Activated T-helper 2 cell treated with anti-CD3 and anti-CD28 coated beads, Interferon-gamma antibody, Interleukin-2, Interleukin-4, amounts not matched to agents 10 μg/mL and 5 μg/mL and 100 μg/mL, durations not matched to agents 14 hours and 24 hours and 36 hours (primary cell): Measurements from ENCODE around the gene GRID2IP. TPM values are rescaled to one million over a fixed set of nuclear protein-coding genes. Genes with fewer than 3 reads are reported as not detected.
A peak's percentile ranks its signal among the peaks of the same experiment; 100 is the strongest.
"Not testable (repeated sequence)": the region's sequence is repeated elsewhere in the genome, so short reads cannot be mapped to it uniquely, and the experiment has no call there.

ENCODE experiments used
- DNase-seq: peaks from one replicate; pipeline ENCODE4 v3.0.0; 2021; ENCODE audit warnings: low spot score
- H3K27ac Mint-ChIP-seq: one replicate; pipeline ENCODE4 v1.8.0; 2021; ENCODE audit warnings: mixed read lengths
- H3K27me3 Mint-ChIP-seq: one replicate; pipeline ENCODE4 v1.8.0; 2021; ENCODE audit warnings: low read depth, mixed read lengths
- H3K36me3 Mint-ChIP-seq: one replicate; pipeline ENCODE4 v1.8.0; 2021; ENCODE audit warnings: low read depth, mixed read lengths
- H3K4me1 Mint-ChIP-seq: one replicate; pipeline ENCODE4 v1.8.0; 2021; ENCODE audit warnings: low read depth, mixed read lengths
- H3K4me3 Mint-ChIP-seq: one replicate; pipeline ENCODE4 v1.8.0; 2021; ENCODE audit warnings: low read depth, mild to moderate bottlenecking, moderate library complexity, mixed read lengths
- H3K9me3 Mint-ChIP-seq: one replicate; pipeline ENCODE4 v1.8.0; 2021; ENCODE audit warnings: mixed read lengths
- intact Hi-C: fragments of 100-400 bp; cut with micrococcal nuclease; formaldehyde crosslinking; loops from one replicate; pipeline ENCODE4 v1.15.1; 2023
- total RNA-seq: library from RNA; stranded (reverse); gene quantifications from 2 replicates; pipeline ENCODE4 v1.2.3, GENCODE V29; 2022

GRID2IP gene
- 0.18 and 0.23 TPM in 2 replicates for total RNA-seq

DNA sequence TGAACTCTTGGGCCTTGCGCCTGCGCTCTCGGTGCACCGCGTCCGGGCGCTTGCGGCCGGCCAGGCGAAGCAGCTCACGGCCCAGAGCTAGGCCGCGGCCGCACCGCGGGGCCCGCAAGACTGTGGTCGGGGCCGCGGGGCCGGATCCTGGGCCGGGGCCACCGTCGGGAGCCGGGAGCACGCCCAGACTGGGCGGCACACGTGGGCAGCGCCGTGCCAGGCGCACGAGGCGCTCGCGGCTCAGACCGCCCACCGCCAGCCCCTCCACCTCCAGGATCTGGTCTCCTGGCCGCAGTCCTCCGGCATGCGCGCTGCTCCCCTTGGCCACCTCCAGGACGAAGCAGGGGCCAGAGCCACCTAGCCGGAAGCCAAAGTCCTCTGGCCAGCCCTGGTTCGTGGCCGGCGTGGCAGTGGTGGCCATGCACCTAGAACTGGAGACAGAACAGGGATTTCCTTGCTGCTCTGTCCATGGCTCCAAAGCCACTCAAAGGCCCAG lies at the start of gene GRID2IP:
TSS of gene GRID2IP (minus strand) at position 446 of the 496 bp plus-strand sequence. CDS start at position 421, 25 bp downstream.
- Mint-ChIP-seq H3K4me3 (no peak within 1 kb of the TSS), H3K9me3 (no peaks in the 10 kb centered on the region), H3K27me3 (no peaks in the 10 kb centered on the region), H3K4me1 (peaks cover 6% of the 10 kb centered on the region), H3K27ac (no peak within 1 kb of the TSS), H3K36me3 (no peaks in the 10 kb centered on the region)
- intact Hi-C loops = no loop called here
- DNase-seq = no peak

DNA sequence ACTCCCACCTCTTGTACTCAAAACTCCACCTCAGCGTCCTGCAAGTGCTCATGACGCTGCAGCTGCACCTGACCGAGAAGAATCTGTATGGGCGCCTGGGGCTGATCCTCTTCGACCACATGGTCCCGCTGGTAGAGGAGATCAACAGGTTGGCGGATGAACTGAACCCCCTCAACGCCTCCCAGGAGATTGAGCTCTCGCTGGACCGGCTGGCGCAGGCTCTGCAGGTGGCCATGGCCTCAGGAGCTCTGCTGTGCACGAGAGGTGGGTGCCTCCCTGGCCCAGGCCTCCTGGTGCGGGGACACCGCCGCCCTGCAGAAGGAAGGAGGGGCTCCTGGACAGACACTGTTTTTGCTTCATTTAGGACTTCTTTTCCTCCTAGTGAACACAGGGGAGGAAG lies 48.8 kb upstream of the GRID2IP start:
- H3K9me3 Mint-ChIP-seq = no peaks in the 10 kb centered on the region
- H3K4me3 Mint-ChIP-seq = no peak overlapping the region
- H3K4me1 Mint-ChIP-seq = no peaks in the 10 kb centered on the region
- H3K36me3 Mint-ChIP-seq = peaks cover 75% of the 10 kb centered on the region
- no peaks in the 10 kb centered on the region for H3K27me3 Mint-ChIP-seq
- intact Hi-C loops = no loop called here
- no peak overlapping the region for H3K27ac Mint-ChIP-seq
- no peak for DNase-seq

DNA sequence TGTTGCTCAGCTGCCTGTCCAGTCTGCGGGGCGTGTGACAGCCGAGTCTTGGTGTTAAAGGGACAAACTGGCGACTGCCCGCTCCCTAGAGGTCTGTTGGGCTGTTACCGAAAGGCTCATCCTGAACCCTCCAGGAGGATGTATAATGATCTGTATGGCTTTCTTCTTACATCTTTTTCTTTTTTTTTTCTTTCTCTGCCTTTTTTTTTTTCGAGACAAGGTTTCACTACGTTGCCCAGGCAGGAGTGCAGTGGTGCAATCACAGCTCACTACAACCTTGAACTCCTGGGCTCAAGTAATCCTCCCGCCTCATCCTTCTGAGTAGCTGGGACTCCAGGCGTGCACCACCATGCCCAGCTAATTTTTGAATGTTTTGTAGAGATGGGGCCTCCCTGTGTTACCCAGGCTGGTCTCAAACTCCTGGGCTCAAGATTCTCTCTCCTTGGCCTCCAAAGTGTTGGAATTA lies 39.4 kb upstream of the GRID2IP start:
- DNase-seq = no peak
- Mint-ChIP-seq H3K36me3 (peaks cover 64% of the 10 kb centered on the region), H3K27ac (peak overlapping the region; percentile 90), H3K4me1 (peaks cover 12% of the 10 kb centered on the region), H3K9me3 (no peaks in the 10 kb centered on the region), H3K27me3 (no peaks in the 10 kb centered on the region), H3K4me3 (peak overlapping the region; percentile 96)
- intact Hi-C loops = loop anchor here (1.0 to 5.0 kb wide), 3 partner anchors 13 to 267 kb away; partner anchors contain the start of genes ZDHHC4 and ZNF316

DNA sequence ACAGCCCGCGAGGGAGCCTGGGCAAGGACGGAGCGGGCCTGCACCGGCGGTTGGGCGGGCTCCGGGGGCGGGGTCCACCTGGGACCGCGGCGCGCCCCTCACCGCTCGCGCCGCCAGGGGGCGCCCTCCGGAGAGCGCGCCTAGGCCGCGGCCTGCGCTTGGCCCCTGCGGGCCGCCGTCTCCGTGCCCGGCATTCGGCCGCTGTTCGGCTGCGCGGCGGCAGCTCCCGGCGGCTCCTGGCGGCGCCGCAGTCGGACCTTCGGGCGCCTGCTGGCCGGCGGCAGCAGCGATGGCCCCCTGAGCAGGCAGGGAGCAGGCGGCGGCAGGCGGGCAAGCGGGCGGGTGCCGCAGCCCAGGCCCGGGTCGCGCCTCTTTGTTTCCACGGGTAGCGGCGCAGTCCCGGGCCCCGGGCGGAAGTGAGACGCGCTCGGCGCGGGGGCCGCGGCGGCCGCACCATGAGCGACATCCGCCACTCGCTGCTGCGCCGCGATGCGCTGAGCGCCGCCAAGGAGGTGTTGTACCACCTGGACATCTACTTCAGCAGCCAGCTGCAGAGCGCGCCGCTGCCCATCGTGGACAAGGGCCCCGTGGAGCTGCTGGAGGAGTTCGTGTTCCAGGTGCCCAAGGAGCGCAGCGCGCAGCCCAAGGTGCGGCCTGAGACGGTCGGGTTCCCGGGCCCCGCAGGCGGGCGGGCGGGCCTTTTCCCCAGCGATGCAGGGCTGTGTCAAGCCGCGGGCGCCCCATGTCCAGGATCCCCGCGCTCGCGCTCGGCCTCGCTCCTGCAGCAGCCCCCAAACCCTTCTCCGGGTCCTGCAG lies 38.8 kb upstream of the GRID2IP start, which contains the start of gene INTS15:
TSS of gene INTS15 (plus strand) at position 193 of the 816 bp plus-strand sequence. CDS start at position 456, 263 bp downstream.
- peak within 1 kb of the TSS; percentile 96 for H3K4me3 Mint-ChIP-seq
- H3K4me1 Mint-ChIP-seq = peaks cover 12% of the 10 kb centered on the region
- H3K36me3 Mint-ChIP-seq = peaks cover 60% of the 10 kb centered on the region
- intact Hi-C loops = loop anchor here (1.0 to 5.0 kb wide), 3 partner anchors 13 to 267 kb away; partner anchors contain the start of genes ZDHHC4 and ZNF316
- H3K27me3 Mint-ChIP-seq = no peaks in the 10 kb centered on the region
- H3K9me3 Mint-ChIP-seq = no peaks in the 10 kb centered on the region
- DNase-seq = peak; percentile 80
- peak within 1 kb of the TSS; percentile 90 for H3K27ac Mint-ChIP-seq

DNA sequence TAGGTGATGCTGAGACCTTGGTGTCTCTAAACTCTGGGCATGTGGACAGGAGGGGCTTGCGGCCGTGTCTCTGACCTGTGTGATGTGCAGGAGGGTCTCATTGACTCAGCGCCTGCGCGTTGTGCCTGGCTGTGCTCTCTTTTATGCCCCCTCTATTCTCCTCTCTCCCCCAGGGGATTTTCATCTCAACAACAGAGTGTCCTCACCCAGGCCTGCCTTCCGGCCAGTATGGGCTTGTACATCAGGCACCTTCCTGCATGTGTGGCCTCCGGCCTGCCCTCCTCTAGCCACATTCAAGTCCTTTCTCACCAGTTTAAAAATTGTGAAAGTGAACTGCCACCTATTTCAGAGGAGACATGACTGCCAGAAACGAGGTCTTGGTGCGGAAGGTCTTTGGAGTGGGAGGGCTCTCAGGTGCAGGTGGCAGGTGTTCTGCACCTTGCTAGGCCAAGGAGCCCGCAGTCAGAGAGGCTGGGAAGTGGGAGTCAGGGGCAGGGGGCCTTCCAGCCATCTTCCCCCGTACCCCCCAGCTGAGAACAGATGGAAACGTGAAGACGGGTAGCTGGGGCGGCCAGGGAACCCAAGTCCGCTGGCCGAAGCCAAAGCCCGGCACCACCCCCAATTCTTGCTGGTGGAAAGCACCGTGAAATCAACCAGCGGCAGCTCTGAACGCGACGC lies 38.0 kb upstream of the GRID2IP start:
- no peak for DNase-seq
- H3K4me3 Mint-ChIP-seq = peak overlapping the region; percentile 62
- H3K27me3 Mint-ChIP-seq = no peaks in the 10 kb centered on the region
- H3K27ac Mint-ChIP-seq = peak overlapping the region; percentile 60
- H3K36me3 Mint-ChIP-seq = peaks cover 61% of the 10 kb centered on the region
- H3K9me3 Mint-ChIP-seq = no peaks in the 10 kb centered on the region
- peaks cover 12% of the 10 kb centered on the region for H3K4me1 Mint-ChIP-seq
- intact Hi-C loops = no loop called here

DNA sequence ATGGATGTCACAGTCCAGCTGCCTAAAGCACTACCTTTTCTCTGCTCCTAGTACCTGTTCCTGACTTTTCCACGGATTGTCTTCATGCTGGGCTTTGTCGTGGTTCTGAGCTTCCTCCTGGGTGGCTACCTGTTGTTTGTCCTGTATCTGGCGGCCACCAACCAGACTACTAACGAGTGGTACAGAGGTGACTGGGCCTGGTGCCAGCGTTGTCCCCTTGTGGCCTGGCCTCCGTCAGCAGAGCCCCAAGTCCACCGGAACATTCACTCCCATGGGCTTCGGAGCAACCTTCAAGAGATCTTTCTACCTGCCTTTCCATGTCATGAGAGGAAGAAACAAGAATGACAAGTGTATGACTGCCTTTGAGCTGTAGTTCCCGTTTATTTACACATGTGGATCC lies 37.3 kb upstream of the GRID2IP start:
- peaks cover 12% of the 10 kb centered on the region for H3K4me1 Mint-ChIP-seq
- no peak for DNase-seq
- peaks cover 57% of the 10 kb centered on the region for H3K36me3 Mint-ChIP-seq
- intact Hi-C loops = no loop called here
- H3K27ac Mint-ChIP-seq = peak overlapping the region; percentile 52
- H3K27me3 Mint-ChIP-seq = no peaks in the 10 kb centered on the region
- no peaks in the 10 kb centered on the region for H3K9me3 Mint-ChIP-seq
- no peak overlapping the region for H3K4me3 Mint-ChIP-seq

DNA sequence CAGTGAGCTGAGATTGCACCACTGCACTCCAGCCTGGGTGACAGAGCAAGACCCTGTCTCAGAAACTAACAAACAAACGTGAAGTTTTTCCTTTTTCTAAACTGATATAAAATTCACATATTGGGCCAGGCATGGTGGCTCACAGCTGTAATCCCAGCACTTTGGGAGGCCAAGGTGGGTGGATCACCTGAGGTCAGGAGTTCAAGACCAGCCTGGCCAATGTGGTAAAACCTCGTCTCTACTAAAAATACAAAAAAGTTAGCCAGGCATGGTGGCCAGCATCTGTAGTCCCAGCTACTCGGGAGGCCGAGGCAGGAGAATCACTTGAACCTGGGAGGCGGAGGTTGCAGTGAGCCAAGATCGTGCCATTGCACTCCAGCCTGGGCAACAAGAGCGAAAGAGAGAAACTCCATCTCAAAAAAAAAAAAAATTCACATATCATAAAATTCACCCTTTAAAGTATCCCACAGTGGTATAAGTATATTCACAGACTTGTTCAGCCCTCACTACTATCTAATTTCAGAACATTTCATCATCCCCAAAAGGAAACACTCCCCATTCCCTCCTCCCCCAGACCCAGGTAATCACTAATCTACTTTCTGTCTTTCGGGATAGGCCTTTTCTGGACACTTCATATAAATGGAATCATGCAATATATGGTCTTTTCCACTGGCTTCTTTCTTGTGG lies 34.6 kb upstream of the GRID2IP start:
- H3K27ac Mint-ChIP-seq, DNase-seq, intact Hi-C loops, H3K27me3 Mint-ChIP-seq, H3K4me3 Mint-ChIP-seq, H3K9me3 Mint-ChIP-seq: not testable (repeated sequence)
- Mint-ChIP-seq H3K36me3 (peaks cover 60% of the 10 kb centered on the region), H3K4me1 (peaks cover 17% of the 10 kb centered on the region)

DNA sequence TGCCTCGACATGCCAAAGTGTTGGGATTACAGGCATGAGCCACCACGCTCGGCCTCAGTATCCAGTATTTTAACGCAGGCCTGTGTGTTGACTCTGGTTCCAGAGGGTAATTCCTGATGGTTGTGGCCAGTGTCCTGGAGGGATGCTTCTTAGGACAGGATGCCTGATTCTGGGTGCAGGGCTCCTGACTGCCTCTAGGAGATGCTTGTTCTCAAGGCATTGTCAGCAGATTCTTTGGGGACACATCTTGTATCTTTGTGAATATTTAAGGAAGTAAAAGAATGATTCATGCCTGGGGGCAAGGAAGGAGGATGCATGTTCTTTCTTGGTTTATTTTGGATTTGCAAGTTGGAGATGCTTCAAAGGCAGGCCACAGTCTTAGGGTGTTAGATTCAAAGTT lies 28.2 kb upstream of the GRID2IP start:
- DNase-seq = no peak
- Mint-ChIP-seq H3K27ac (no peak overlapping the region), H3K9me3 (no peaks in the 10 kb centered on the region), H3K4me1 (peaks cover 23% of the 10 kb centered on the region), H3K36me3 (peaks cover 36% of the 10 kb centered on the region), H3K4me3 (peak overlapping the region; percentile 82), H3K27me3 (no peaks in the 10 kb centered on the region)
- intact Hi-C loops = loop anchor here (5.0 kb wide), 1 partner anchor 128 kb away; the partner anchor contains the start of gene ZNF12

DNA sequence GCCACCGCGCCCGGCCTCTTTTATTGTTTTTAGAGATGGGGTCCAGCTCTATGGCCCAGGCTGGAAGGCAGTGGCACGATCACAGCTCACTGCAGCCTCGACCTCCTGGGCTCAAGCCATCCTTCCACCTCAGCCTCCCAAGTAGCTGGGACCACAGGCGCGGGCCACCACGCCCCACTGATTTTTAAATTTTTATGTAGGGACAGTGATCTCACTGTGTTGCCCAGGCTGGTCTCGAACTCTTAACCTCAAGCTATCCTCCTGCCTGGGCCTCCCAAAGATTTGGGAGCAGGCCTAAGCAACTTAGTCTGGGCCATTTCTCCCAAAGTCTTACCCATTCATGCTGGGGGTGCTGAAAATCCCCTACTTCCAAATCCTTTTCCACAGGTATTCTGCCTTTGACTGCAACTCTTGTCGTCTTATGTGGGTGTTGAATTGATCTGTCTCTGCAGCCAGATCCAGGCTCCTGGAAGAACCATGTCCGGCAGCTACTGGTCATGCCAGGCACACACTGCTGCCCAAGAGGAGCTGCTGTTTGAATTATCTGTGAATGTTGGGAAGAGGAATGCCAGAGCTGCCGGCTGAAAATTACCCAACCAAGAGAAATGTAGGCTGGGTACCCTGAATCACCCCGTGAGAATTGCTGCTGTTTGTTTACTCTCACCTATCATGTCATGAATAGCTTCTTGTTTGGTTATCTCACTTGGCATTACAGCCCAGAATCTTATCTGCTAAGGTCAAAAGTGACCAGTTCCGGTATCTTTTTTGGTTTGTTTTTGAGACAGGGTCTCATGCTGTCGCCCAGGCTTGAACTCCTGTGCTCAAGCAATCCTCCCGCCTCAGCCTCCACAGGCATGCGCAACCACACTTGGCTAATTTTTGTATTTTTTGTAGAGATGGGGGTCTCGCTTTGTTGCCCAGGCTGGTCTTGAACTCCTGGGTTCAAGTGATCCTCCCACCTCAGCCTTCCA lies 27.1 kb upstream of the GRID2IP start:
- Mint-ChIP-seq H3K27me3 (no peaks in the 10 kb centered on the region), H3K4me1 (peaks cover 23% of the 10 kb centered on the region), H3K9me3 (no peaks in the 10 kb centered on the region), H3K36me3 (peaks cover 32% of the 10 kb centered on the region), H3K27ac (peak overlapping the region; percentile 82), H3K4me3 (peak overlapping the region; percentile 82)
- intact Hi-C loops = loop anchor here (5.0 kb wide), 1 partner anchor 129 kb away; the partner anchor contains the start of gene ZNF12
- DNase-seq = no peak

DNA sequence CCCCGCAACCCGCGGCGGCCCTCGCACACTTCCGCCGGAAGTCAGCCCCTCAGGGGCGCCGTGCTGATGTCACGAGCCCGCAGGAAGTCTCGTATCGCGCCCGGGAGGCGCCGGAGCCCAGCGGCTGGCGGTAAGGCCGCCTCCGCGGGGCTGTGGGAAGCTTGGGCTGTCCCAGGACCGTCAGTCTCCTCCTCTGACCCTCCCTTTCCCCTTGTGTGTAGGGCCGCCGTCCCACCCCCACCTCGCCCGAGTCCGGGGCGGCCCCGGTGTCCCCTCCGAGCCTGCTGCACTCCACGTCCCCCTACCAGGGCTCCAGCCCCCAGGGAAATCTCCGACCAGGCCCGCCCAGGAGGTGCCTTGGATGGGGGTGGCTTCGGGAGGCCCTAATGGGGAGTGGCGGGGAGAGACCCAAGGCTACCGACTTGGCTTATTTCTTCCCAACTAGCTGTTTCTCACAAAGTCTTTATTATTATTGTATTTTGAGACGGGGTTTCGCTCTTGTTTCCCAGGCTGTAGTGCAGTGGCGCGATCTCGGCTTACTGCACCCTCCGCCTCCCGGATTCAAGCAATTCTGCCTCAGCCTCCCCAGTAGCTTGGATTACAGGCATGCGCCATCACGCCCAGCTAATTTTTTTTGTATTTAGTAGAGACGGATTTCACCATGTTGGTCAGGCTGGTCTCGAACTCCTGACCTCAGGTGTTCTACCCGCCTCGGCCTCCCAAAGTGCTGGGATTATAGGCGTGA lies 26.3 kb upstream of the GRID2IP start, which contains the start of gene ZDHHC4:
TSS of gene ZDHHC4 (plus strand) at position 86 of the 745 bp plus-strand sequence. CDS start 3,108 bp downstream, outside the sequence.
- Mint-ChIP-seq H3K27me3 (no peaks in the 10 kb centered on the region), H3K4me1 (peaks cover 23% of the 10 kb centered on the region), H3K27ac (peak within 1 kb of the TSS; percentile 82), H3K4me3 (peak within 1 kb of the TSS; percentile 82), H3K36me3 (peaks cover 29% of the 10 kb centered on the region), H3K9me3 (no peaks in the 10 kb centered on the region)
- DNase-seq = peak; percentile 80
- intact Hi-C loops = loop anchor here (1.0 to 5.0 kb wide), 2 partner anchors 13 to 130 kb away; partner anchors contain the start of genes INTS15 and ZNF12
